GM23248 (cell line): Measurements from ENCODE around the gene LRRC1. TPM values are rescaled to one million over a fixed set of nuclear protein-coding genes. Genes with fewer than 3 reads are reported as not detected.
A peak's percentile ranks its signal among the peaks of the same experiment; 100 is the strongest.

Source experiments
- DNase-seq: peaks from one replicate; pipeline ENCODE4 v3.0.0-alpha.2; 2015
- H2AFZ ChIP-seq: fragments of 200-600 bp; sonication (generic); 2 replicates; pipeline ENCODE4 v1.6.1; 2016; ENCODE audit warnings: antibody characterized with exemption
- H3F3A ChIP-seq: fragments of 200-600 bp; sonication (generic); 2 replicates; pipeline ENCODE4 v1.6.1; 2016; ENCODE audit warnings: mild to moderate bottlenecking, antibody characterized with exemption, mixed run types; ENCODE audit not compliant: insufficient read depth
- H3K27ac ChIP-seq: fragments of 200-600 bp; sonication (generic); 2 replicates; pipeline ENCODE4 v1.5.1; 2016; ENCODE audit warnings: mild to moderate bottlenecking
- H3K27me3 ChIP-seq: fragments of 200-600 bp; sonication (generic); replicated peaks from 2 replicates; pipeline ENCODE4 v1.6.1; 2016; ENCODE audit warnings: mild to moderate bottlenecking; ENCODE audit not compliant: insufficient read depth
- H3K36me3 ChIP-seq: fragments of 200-600 bp; sonication (generic); 2 replicates; pipeline ENCODE4 v1.6.1; 2016; ENCODE audit warnings: low read depth, mild to moderate bottlenecking
- H3K4me1 ChIP-seq: fragments of 200-600 bp; sonication (generic); 2 replicates; pipeline ENCODE4 v1.6.1; 2016; ENCODE audit warnings: mild to moderate bottlenecking; ENCODE audit not compliant: insufficient read depth
- H3K4me2 ChIP-seq: fragments of 200-600 bp; sonication (generic); one replicate; pipeline ENCODE4 v1.6.1; 2016; ENCODE audit warnings: mild to moderate bottlenecking; ENCODE audit not compliant: unreplicated experiment
- H3K4me3 ChIP-seq: fragments of 200-600 bp; sonication (generic); 2 replicates; pipeline ENCODE4 v1.5.1; 2016; ENCODE audit warnings: mild to moderate bottlenecking
- H3K79me2 ChIP-seq: fragments of 200-600 bp; sonication (generic); 2 replicates; pipeline ENCODE4 v1.6.1; 2016; ENCODE audit warnings: mild to moderate bottlenecking; ENCODE audit not compliant: insufficient read depth
- H3K9ac ChIP-seq: fragments of 200-600 bp; sonication (generic); 2 replicates; pipeline ENCODE4 v1.6.1; 2016; ENCODE audit warnings: mild to moderate bottlenecking
- H3K9me2 ChIP-seq: fragments of 200-600 bp; sonication (generic); 2 replicates; pipeline ENCODE4 v1.6.1; 2016; ENCODE audit warnings: mixed run types, mild to moderate bottlenecking, moderate library complexity; ENCODE audit not compliant: insufficient read depth
- H3K9me3 ChIP-seq: fragments of 200-600 bp; sonication (generic); one replicate; pipeline ENCODE4 v1.6.1; 2017; ENCODE audit warnings: low read depth
- H4K20me1 ChIP-seq: fragments of 200-600 bp; sonication (generic); 2 replicates; pipeline ENCODE4 v1.6.0; 2016; ENCODE audit not compliant: insufficient read depth
- EZH2 ChIP-seq: fragments of 200-600 bp; sonication (generic); IDR thresholded peaks from 2 replicates; pipeline ENCODE4 v1.6.1; 2018; ENCODE audit warnings: antibody characterized with exemption, mild to moderate bottlenecking; ENCODE audit not compliant: insufficient read depth, poor library complexity, severe bottlenecking
- EZH2phosphoT487 ChIP-seq: fragments of 200-600 bp; sonication (generic); IDR thresholded peaks from 2 replicates; pipeline ENCODE4 v1.6.1; 2018; ENCODE audit warnings: antibody characterized with exemption, moderate library complexity, mild to moderate bottlenecking, low read depth; ENCODE audit not compliant: insufficient read depth
- WGBS, 2 experiments: methylation state at CpG; one replicate each; pipeline ENCODE4 v1.1.6; 2015 to 2017; ENCODE audit warnings: low lambda C conversion rate in 2 of 2, low coverage in 1 of 2; ENCODE audit errors: missing lambda C conversion rate in 2 of 2; 5-methylcytosine and 5-hydroxymethylcytosine counted together
- in situ Hi-C: fragments of 300-500 bp; cut with MboI; formaldehyde crosslinking; loops from 2 replicates; pipeline ENCODE4 v1.15.0; 2020
- polyA plus RNA-seq: library from polyadenylated mRNA; unstranded; fragments of >200 nt; fragmentation: Nextera tagmentation; extraction: Ambion mirVana; gene quantifications from 2 replicates; pipeline ENCODE4 v1.2.1, GENCODE V29; 2016
- total RNA-seq: library from RNA; depleted of rRNA; stranded (reverse); fragments of >200 nt; shearing (Covaris generic); gene quantifications from 2 replicates; pipeline ENCODE4 v1.2.3, GENCODE V29; 2014

Gene LRRC1
- total and polyA plus RNA-seq, 2 experiments from 2014 or later: 3.6 to 5.6 TPM

GRCh38 chr6:53854843-53855567 lies 60.2 kb downstream of the LRRC1 start:
- 86 to 87% methylated on average over 5 of the region's 5 CpGs for WGBS, 2 experiments
- H3K9me3 ChIP-seq: no peaks in the 10 kb centered on the region
- H3K79me2 ChIP-seq: no peaks in the 10 kb centered on the region
- no peak overlapping the region for H3K4me3 ChIP-seq
- H3K27me3 ChIP-seq: no peaks in the 10 kb centered on the region
- TF ChIP-seq EZH2phosphoT487 (no peak), EZH2 (no peak)
- H4K20me1 ChIP-seq: no peaks in the 10 kb centered on the region
- in situ Hi-C loops: no loop called here
- H3K4me1 ChIP-seq: no peaks in the 10 kb centered on the region
- no peak overlapping the region for H3K4me2 ChIP-seq
- no peak for DNase-seq
- H3F3A ChIP-seq: no peaks in the 10 kb centered on the region
- no peaks in the 10 kb centered on the region for H3K9me2 ChIP-seq
- H3K36me3 ChIP-seq: no peaks in the 10 kb centered on the region
- H2AFZ ChIP-seq: no peak overlapping the region
- H3K27ac ChIP-seq: no peak overlapping the region
- no peak overlapping the region for H3K9ac ChIP-seq

- DNase-seq: no peak
- no peak overlapping the region for H3K9ac ChIP-seq
- H3K4me3 ChIP-seq: no peak overlapping the region
- H4K20me1 ChIP-seq: no peaks in the 10 kb centered on the region
- no peaks in the 10 kb centered on the region for H3K27me3 ChIP-seq
- WGBS, 2 experiments: 75 to 84% methylated on average over 2 of the region's 2 CpGs
- no peaks in the 10 kb centered on the region for H3F3A ChIP-seq
- no peaks in the 10 kb centered on the region for H3K4me1 ChIP-seq
- in situ Hi-C loops: no loop called here
- TF ChIP-seq EZH2: no peak
- no peak for TF ChIP-seq EZH2phosphoT487
- no peaks in the 10 kb centered on the region for H3K9me3 ChIP-seq
- no peaks in the 10 kb centered on the region for H3K9me2 ChIP-seq
- H3K36me3 ChIP-seq: no peaks in the 10 kb centered on the region
- no peaks in the 10 kb centered on the region for H3K79me2 ChIP-seq
- H3K27ac ChIP-seq: no peak overlapping the region
- H3K4me2 ChIP-seq: no peak overlapping the region
- no peak overlapping the region for H2AFZ ChIP-seq
Measured at GRCh38 chr6:53855940-53856339, 61.1 kb downstream of the LRRC1 start.

GRCh38 chr6:53857318-53858094 lies 62.7 kb downstream of the LRRC1 start:
- peak; percentile 4 for DNase-seq
- Histone ChIP-seq H3K4me2 (no peak overlapping the region), H3K9ac (no peak overlapping the region), H3K4me3 (no peak overlapping the region), H3K27me3 (no peaks in the 10 kb centered on the region), H3F3A (no peaks in the 10 kb centered on the region), H4K20me1 (no peaks in the 10 kb centered on the region), H3K79me2 (no peaks in the 10 kb centered on the region), H3K36me3 (no peaks in the 10 kb centered on the region), H2AFZ (no peak overlapping the region), H3K9me3 (no peaks in the 10 kb centered on the region), H3K4me1 (peaks cover 3% of the 10 kb centered on the region), H3K9me2 (no peaks in the 10 kb centered on the region), H3K27ac (no peak overlapping the region)
- WGBS, 2 experiments: 52 to 57% methylated on average over 8 of the region's 8 CpGs
- in situ Hi-C loops: no loop called here
- TF ChIP-seq EZH2: no peak
- no peak for TF ChIP-seq EZH2phosphoT487

GRCh38 chr6:53858196-53858595 lies 63.4 kb downstream of the LRRC1 start:
- Histone ChIP-seq H2AFZ (no peak overlapping the region), H3K27me3 (no peaks in the 10 kb centered on the region), H3K9ac (no peak overlapping the region), H3K9me3 (no peaks in the 10 kb centered on the region), H4K20me1 (no peaks in the 10 kb centered on the region), H3K4me1 (peaks cover 10% of the 10 kb centered on the region), H3K4me3 (no peak overlapping the region), H3K36me3 (no peaks in the 10 kb centered on the region), H3K4me2 (no peak overlapping the region), H3K79me2 (no peaks in the 10 kb centered on the region), H3K9me2 (no peaks in the 10 kb centered on the region), H3K27ac (no peak overlapping the region), H3F3A (peaks cover 6% of the 10 kb centered on the region; the same call in 1 of the 2 replicates)
- in situ Hi-C loops: no loop called here
- DNase-seq: no peak
- TF ChIP-seq EZH2: no peak
- no peak for TF ChIP-seq EZH2phosphoT487
